ENCODE measurements around the gene C10orf105.
A peak's percentile ranks its signal among the peaks of the same experiment; 100 is the strongest.

C10orf105 gene

GRCh38 chr10:71750986-71751385, 31.4 kb upstream of the C10orf105 start:
- no peak for DNase-seq (ENCODE audit: low read depth)

GRCh38 chr10:71750124-71750841, 30.7 kb upstream of the C10orf105 start:
- no peak overlapping the region for H3K4me3 ChIP-seq (ENCODE audit: low read depth, low read length)
- DNase-seq (ENCODE audit: low read depth) = no peak
- TF ChIP-seq CTCF (IDR thresholded peaks at IDR 0.05; ENCODE audit: low read depth, low read length, missing control alignments) = no peak

More at GRCh38 chr10:71750986-71751385, 31.4 kb upstream of the C10orf105 start:
- no peak overlapping the region for H3K4me3 ChIP-seq (ENCODE audit: low read depth, low read length)
- no peak for TF ChIP-seq CTCF (IDR thresholded peaks at IDR 0.05; ENCODE audit: low read depth, low read length, missing control alignments)

- no peak for DNase-seq (ENCODE audit: low read depth)
- TF ChIP-seq CTCF (IDR thresholded peaks at IDR 0.05; ENCODE audit: low read depth, low read length, missing control alignments) = no peak
- H3K4me3 ChIP-seq (ENCODE audit: low read depth, low read length) = no peak overlapping the region
Measured at GRCh38 chr10:71749396-71749795, 29.8 kb upstream of the C10orf105 start.

- peak; percentile 70 for DNase-seq (ENCODE audit: low read depth)
Measured at GRCh38 chr10:71748671-71749191, 29.2 kb upstream of the C10orf105 start.

GRCh38 chr10:71747551-71748523, 28.3 kb upstream of the C10orf105 start:
- no peak for TF ChIP-seq CTCF (IDR thresholded peaks at IDR 0.05; ENCODE audit: low read depth, low read length, missing control alignments)
- H3K4me3 ChIP-seq (ENCODE audit: low read depth, low read length) = no peak overlapping the region
- no peak for DNase-seq (ENCODE audit: low read depth)

More at GRCh38 chr10:71748671-71749191, 29.2 kb upstream of the C10orf105 start:
- H3K4me3 ChIP-seq (ENCODE audit: low read depth, low read length) = no peak overlapping the region
- peak; percentile 15 for TF ChIP-seq CTCF (IDR thresholded peaks at IDR 0.05; ENCODE audit: low read depth, low read length, missing control alignments)

GRCh38 chr10:71747039-71747531, 27.5 kb upstream of the C10orf105 start:
- no peak for TF ChIP-seq CTCF (IDR thresholded peaks at IDR 0.05; ENCODE audit: low read depth, low read length, missing control alignments)
- H3K4me3 ChIP-seq (ENCODE audit: low read depth, low read length) = no peak overlapping the region
- no peak for DNase-seq (ENCODE audit: low read depth)

Measured in GM12864 (cell line).